CD4-positive, alpha-beta T cell treated with Interleukin-21 for 1 hour (primary cell): Measurements from ENCODE around the gene GPER1.
A peak's percentile ranks its signal among the peaks of the same experiment; 100 is the strongest.

ENCODE experiments used
- DNase-seq: peaks from one replicate; pipeline ENCODE4 v3.0.0-alpha.2; 2020

GPER1 gene

GRCh38 chr7:1091644-1092027 is 3.7 kb downstream of the GPER1 start:
- DNase-seq, result no peak

GRCh38 chr7:1092161-1092632 is 4.3 kb downstream of the GPER1 start:
- DNase-seq, result no peak

GRCh38 chr7:1092806-1093501 is 5.0 kb downstream of the GPER1 start:
- no peak for DNase-seq

GRCh38 chr7:1093502-1093843 is 5.6 kb downstream of the GPER1 start:
- DNase-seq, result no peak

- no peak for DNase-seq
These were observed 6.1 kb downstream of the GPER1 start for GRCh38 chr7:1093916-1094508.

- no peak for DNase-seq
These were observed 7.0 kb downstream of the GPER1 start for GRCh38 chr7:1094870-1095269.

GRCh38 chr7:1095621-1096155 is 7.8 kb downstream of the GPER1 start:
- DNase-seq, result no peak

- DNase-seq, result no peak
These were observed 8.5 kb downstream of the GPER1 start for GRCh38 chr7:1096156-1097119.

- DNase-seq, result no peak
These were observed 9.2 kb downstream of the GPER1 start for GRCh38 chr7:1097120-1097504.

- no peak for DNase-seq
These were observed 10.6 kb downstream of the GPER1 start for GRCh38 chr7:1098243-1099153.

GRCh38 chr7:1099154-1099542 is 11.2 kb downstream of the GPER1 start:
- no peak for DNase-seq

GRCh38 chr7:1099637-1100036 is 11.7 kb downstream of the GPER1 start:
- no peak for DNase-seq

- DNase-seq, result no peak
These were observed 12.5 kb downstream of the GPER1 start for GRCh38 chr7:1100386-1100785.

GRCh38 chr7:1100834-1101562 is 13.1 kb downstream of the GPER1 start:
- no peak for DNase-seq

- no peak for DNase-seq
These were observed 13.9 kb downstream of the GPER1 start for GRCh38 chr7:1101563-1102431.

- peak; percentile 10 for DNase-seq
These were observed 15.3 kb downstream of the GPER1 start for GRCh38 chr7:1103009-1103788.

GRCh38 chr7:1103789-1104515 is 16.0 kb downstream of the GPER1 start:
- no peak for DNase-seq

- DNase-seq, result no peak
These were observed 16.7 kb downstream of the GPER1 start for GRCh38 chr7:1104516-1105179.

GRCh38 chr7:1105189-1105588 is 17.3 kb downstream of the GPER1 start:
- DNase-seq, result no peak
